ES-I3 (cell line): ENCODE measurements around the gene VTI1A.
A peak's percentile ranks its signal among the peaks of the same experiment; 100 is the strongest.

Experiments
- H3K36me3 ChIP-seq: 2 replicates; pipeline ENCODE4 v1.6.1; 2013; ENCODE audit warnings: mild to moderate bottlenecking, low read length, control low read depth, moderate library complexity; ENCODE audit not compliant: insufficient read depth
- H3K4me1 ChIP-seq: 2 replicates; pipeline ENCODE4 v1.6.1; 2013; ENCODE audit warnings: mild to moderate bottlenecking, control low read depth, low read length; ENCODE audit not compliant: insufficient read depth
- H3K9ac ChIP-seq: 2 replicates; pipeline ENCODE4 v1.6.1; 2013; ENCODE audit warnings: low read depth, mild to moderate bottlenecking, low read length, moderate library complexity
- H3K9me3 ChIP-seq: 2 replicates; pipeline ENCODE4 v1.6.1; 2013; ENCODE audit warnings: mild to moderate bottlenecking, low read length, moderate library complexity; ENCODE audit not compliant: control insufficient read depth, insufficient read depth

VTI1A gene

GRCh38 chr10:112507988-112508387 lies 61.0 kb downstream of the VTI1A start:
- no peak overlapping the region for H3K9ac ChIP-seq
- no peaks in the 10 kb centered on the region for H3K9me3 ChIP-seq
- H3K36me3 ChIP-seq, result no peaks in the 10 kb centered on the region
- no peaks in the 10 kb centered on the region for H3K4me1 ChIP-seq

GRCh38 chr10:112509558-112510291 lies 62.7 kb downstream of the VTI1A start:
- no peaks in the 10 kb centered on the region for H3K4me1 ChIP-seq
- no peaks in the 10 kb centered on the region for H3K9me3 ChIP-seq
- no peak overlapping the region for H3K9ac ChIP-seq
- H3K36me3 ChIP-seq, result no peaks in the 10 kb centered on the region

GRCh38 chr10:112510384-112510783 lies 63.4 kb downstream of the VTI1A start:
- no peaks in the 10 kb centered on the region for H3K36me3 ChIP-seq
- H3K9me3 ChIP-seq, result no peaks in the 10 kb centered on the region
- no peak overlapping the region for H3K9ac ChIP-seq
- no peaks in the 10 kb centered on the region for H3K4me1 ChIP-seq

GRCh38 chr10:112512294-112512693 lies 65.3 kb downstream of the VTI1A start:
- Histone ChIP-seq H3K4me1 (no peaks in the 10 kb centered on the region), H3K36me3 (no peaks in the 10 kb centered on the region), H3K9me3 (no peaks in the 10 kb centered on the region), H3K9ac (no peak overlapping the region)

- Histone ChIP-seq H3K9ac (no peak overlapping the region), H3K4me1 (no peaks in the 10 kb centered on the region), H3K9me3 (no peaks in the 10 kb centered on the region), H3K36me3 (no peaks in the 10 kb centered on the region)
These were observed 68.1 kb downstream of the VTI1A start for GRCh38 chr10:112515126-112515525.

- Histone ChIP-seq H3K4me1 (no peaks in the 10 kb centered on the region), H3K36me3 (no peaks in the 10 kb centered on the region), H3K9me3 (no peaks in the 10 kb centered on the region), H3K9ac (no peak overlapping the region)
These were observed 68.8 kb downstream of the VTI1A start for GRCh38 chr10:112515852-112516251.

- Histone ChIP-seq H3K9me3 (no peaks in the 10 kb centered on the region), H3K36me3 (no peaks in the 10 kb centered on the region), H3K4me1 (no peaks in the 10 kb centered on the region), H3K9ac (no peak overlapping the region)
These were observed 70.4 kb downstream of the VTI1A start for GRCh38 chr10:112517451-112517862.

- Histone ChIP-seq H3K9me3 (no peaks in the 10 kb centered on the region), H3K36me3 (no peaks in the 10 kb centered on the region), H3K9ac (no peak overlapping the region), H3K4me1 (no peaks in the 10 kb centered on the region)
These were observed 72.2 kb downstream of the VTI1A start for GRCh38 chr10:112519133-112519761.

GRCh38 chr10:112520914-112521313 lies 73.9 kb downstream of the VTI1A start:
- H3K9ac ChIP-seq, result no peak overlapping the region
- no peaks in the 10 kb centered on the region for H3K9me3 ChIP-seq
- H3K4me1 ChIP-seq, result peaks cover 9% of the 10 kb centered on the region; the same call in 1 of the 2 replicates
- no peaks in the 10 kb centered on the region for H3K36me3 ChIP-seq

- H3K36me3 ChIP-seq, result no peaks in the 10 kb centered on the region
- no peaks in the 10 kb centered on the region for H3K9me3 ChIP-seq
- H3K9ac ChIP-seq, result no peak overlapping the region
- H3K4me1 ChIP-seq, result peaks cover 13% of the 10 kb centered on the region
These were observed 77.6 kb downstream of the VTI1A start for GRCh38 chr10:112524641-112525040.

- H3K4me1 ChIP-seq, result peaks cover 13% of the 10 kb centered on the region
- no peaks in the 10 kb centered on the region for H3K36me3 ChIP-seq
- no peaks in the 10 kb centered on the region for H3K9me3 ChIP-seq
- no peak overlapping the region for H3K9ac ChIP-seq
These were observed 78.2 kb downstream of the VTI1A start for GRCh38 chr10:112525200-112525599.

- no peak overlapping the region for H3K9ac ChIP-seq
- no peaks in the 10 kb centered on the region for H3K36me3 ChIP-seq
- no peaks in the 10 kb centered on the region for H3K9me3 ChIP-seq
- peaks cover 13% of the 10 kb centered on the region for H3K4me1 ChIP-seq
These were observed 79.1 kb downstream of the VTI1A start for GRCh38 chr10:112526139-112526538.

GRCh38 chr10:112526906-112527305 lies 79.9 kb downstream of the VTI1A start:
- H3K9ac ChIP-seq, result peak overlapping the region; percentile 8; the same call in 1 of the 2 replicates
- H3K4me1 ChIP-seq, result peaks cover 13% of the 10 kb centered on the region
- no peaks in the 10 kb centered on the region for H3K36me3 ChIP-seq
- H3K9me3 ChIP-seq, result no peaks in the 10 kb centered on the region

- peaks cover 13% of the 10 kb centered on the region for H3K4me1 ChIP-seq
- no peaks in the 10 kb centered on the region for H3K36me3 ChIP-seq
- H3K9me3 ChIP-seq, result no peaks in the 10 kb centered on the region
- no peak overlapping the region for H3K9ac ChIP-seq
These were observed 81.2 kb downstream of the VTI1A start for GRCh38 chr10:112528235-112528634.

- Histone ChIP-seq H3K9me3 (no peaks in the 10 kb centered on the region), H3K9ac (no peak overlapping the region), H3K36me3 (no peaks in the 10 kb centered on the region), H3K4me1 (peaks cover 4% of the 10 kb centered on the region)
These were observed 84.4 kb downstream of the VTI1A start for GRCh38 chr10:112531421-112531820.
